ENCODE results near the gene ADD3.
"Not testable (repeated sequence)": the region's sequence is repeated elsewhere in the genome, so short reads cannot be mapped to it uniquely, and the experiment has no call there.

Gene ADD3

GRCh38 chr10:109977382-109977806 lies 30.4 kb upstream of the ADD3 start:
- no peak for DNase-seq (ENCODE audit: low read depth, low spot score)
- H3K4me1 ChIP-seq (ENCODE audit: control insufficient read depth, insufficient read depth, low read length) = no peaks in the 10 kb centered on the region
- no peaks in the 10 kb centered on the region for H3K27me3 ChIP-seq (ENCODE audit: control insufficient read depth, insufficient read depth, low read length)
- no peak overlapping the region for H3K4me3 ChIP-seq (ENCODE audit: low read length)
- H3K36me3 ChIP-seq (ENCODE audit: control insufficient read depth, insufficient read depth, low read length) = no peaks in the 10 kb centered on the region
- WGBS (ENCODE audit: insufficient coverage, insufficient read length) = no CpG with 5 or more reads among the region's 6 CpGs
- no peaks in the 10 kb centered on the region for H3K9me3 ChIP-seq (ENCODE audit: control insufficient read depth, insufficient read depth, low read length)
- no peak overlapping the region for H3K27ac ChIP-seq (ENCODE audit: low read length)

DNA sequence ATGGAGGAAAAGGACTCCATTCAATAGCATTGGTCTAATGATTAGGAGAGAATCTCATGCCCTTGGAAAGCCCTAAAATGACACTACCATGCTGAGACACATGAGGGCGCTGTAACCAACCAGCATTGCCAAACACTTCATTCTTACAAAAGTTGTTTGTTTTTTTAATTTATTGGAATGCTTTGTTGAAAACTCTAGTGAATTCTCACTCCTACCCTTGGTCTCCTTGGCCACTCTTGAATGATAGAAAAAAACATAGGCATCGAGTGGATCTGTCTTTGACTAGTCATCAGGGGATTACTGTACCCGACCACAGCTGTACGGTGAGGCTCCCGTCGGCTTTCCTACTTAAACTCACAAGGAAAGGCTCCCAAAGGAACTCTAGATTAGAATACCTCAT lies 29.3 kb upstream of the ADD3 start:
- peak; percentile 57 for DNase-seq (ENCODE audit: low read depth, low spot score)
- Histone ChIP-seq H3K9me3 (ENCODE audit: control insufficient read depth, insufficient read depth, low read length) (no peaks in the 10 kb centered on the region), H3K36me3 (ENCODE audit: control insufficient read depth, insufficient read depth, low read length) (no peaks in the 10 kb centered on the region), H3K27me3 (ENCODE audit: control insufficient read depth, insufficient read depth, low read length) (no peaks in the 10 kb centered on the region), H3K4me1 (ENCODE audit: control insufficient read depth, insufficient read depth, low read length) (no peaks in the 10 kb centered on the region), H3K4me3 (ENCODE audit: low read length) (no peak overlapping the region), H3K27ac (ENCODE audit: low read length) (no peak overlapping the region)
- WGBS (ENCODE audit: insufficient coverage, insufficient read length) = no CpG with 5 or more reads among the region's 6 CpGs

- no CpG with 5 or more reads among the region's 2 CpGs for WGBS (ENCODE audit: insufficient coverage, insufficient read length)
Observed at GRCh38 chr10:109979215-109979614, 28.6 kb upstream of the ADD3 start.

DNA sequence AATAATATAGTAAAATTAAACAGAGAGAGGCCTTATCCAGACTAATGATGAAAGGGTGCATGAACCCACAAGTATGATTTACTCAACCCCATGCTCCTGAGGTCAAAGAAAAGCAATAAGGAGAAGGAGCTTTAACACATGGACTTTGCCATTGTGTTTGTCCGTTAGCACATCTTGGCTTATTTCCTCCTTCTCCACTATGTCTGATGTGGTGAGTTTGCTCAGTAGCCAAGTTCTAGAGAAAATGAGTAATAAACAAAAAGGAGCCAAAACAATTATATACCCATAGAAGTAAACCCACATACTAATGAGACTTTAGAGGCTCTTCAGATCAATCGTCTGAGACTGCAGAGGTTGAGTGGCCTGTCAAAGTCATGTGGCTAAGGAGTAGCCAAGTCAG lies 26.1 kb upstream of the ADD3 start:
- WGBS (ENCODE audit: insufficient coverage, insufficient read length) = no CpG with 5 or more reads among the region's 2 CpGs
- no peaks in the 10 kb centered on the region for H3K9me3 ChIP-seq (ENCODE audit: control insufficient read depth, insufficient read depth, low read length)
- no peaks in the 10 kb centered on the region for H3K27me3 ChIP-seq (ENCODE audit: control insufficient read depth, insufficient read depth, low read length)

More at GRCh38 chr10:109979215-109979614, 28.6 kb upstream of the ADD3 start:
- no peak overlapping the region for H3K4me3 ChIP-seq (ENCODE audit: low read length)
- H3K27ac ChIP-seq (ENCODE audit: low read length) = no peak overlapping the region
- DNase-seq (ENCODE audit: low read depth, low spot score) = no peak
- no peaks in the 10 kb centered on the region for H3K27me3 ChIP-seq (ENCODE audit: control insufficient read depth, insufficient read depth, low read length)
- no peaks in the 10 kb centered on the region for H3K36me3 ChIP-seq (ENCODE audit: control insufficient read depth, insufficient read depth, low read length)
- H3K4me1 ChIP-seq (ENCODE audit: control insufficient read depth, insufficient read depth, low read length) = no peaks in the 10 kb centered on the region
- no peaks in the 10 kb centered on the region for H3K9me3 ChIP-seq (ENCODE audit: control insufficient read depth, insufficient read depth, low read length)

DNA sequence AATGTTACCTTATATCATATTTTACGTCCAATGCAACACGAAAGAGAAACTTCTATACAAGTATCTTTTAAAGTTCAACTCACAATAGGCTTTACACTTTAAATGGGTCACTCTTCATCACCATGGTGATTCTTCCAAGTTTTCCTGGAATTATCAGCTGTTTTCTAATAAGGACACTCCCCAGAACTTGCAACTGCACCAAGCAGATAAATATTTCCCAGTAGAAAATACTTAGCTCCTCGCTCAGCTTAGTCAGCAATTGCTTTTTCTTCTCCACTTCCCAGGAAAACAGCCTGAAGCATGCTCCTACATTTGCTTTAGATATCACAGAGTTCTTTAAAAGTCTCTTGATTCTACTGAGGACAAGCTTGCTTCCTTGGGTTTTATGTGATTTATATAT lies 25.7 kb upstream of the ADD3 start:
- no peaks in the 10 kb centered on the region for H3K4me1 ChIP-seq (ENCODE audit: control insufficient read depth, insufficient read depth, low read length)
- H3K27me3 ChIP-seq (ENCODE audit: control insufficient read depth, insufficient read depth, low read length) = no peaks in the 10 kb centered on the region
- DNase-seq (ENCODE audit: low read depth, low spot score) = no peak
- H3K4me3 ChIP-seq (ENCODE audit: low read length) = no peak overlapping the region
- no peaks in the 10 kb centered on the region for H3K36me3 ChIP-seq (ENCODE audit: control insufficient read depth, insufficient read depth, low read length)
- no CpG with 5 or more reads among the region's 3 CpGs for WGBS (ENCODE audit: insufficient coverage, insufficient read length)
- H3K9me3 ChIP-seq (ENCODE audit: control insufficient read depth, insufficient read depth, low read length) = no peaks in the 10 kb centered on the region
- no peak overlapping the region for H3K27ac ChIP-seq (ENCODE audit: low read length)

More for the DNA sequence above, 26.1 kb upstream of the ADD3 start:
- DNase-seq (ENCODE audit: low read depth, low spot score) = no peak
- Histone ChIP-seq H3K27ac (ENCODE audit: low read length) (no peak overlapping the region), H3K4me1 (ENCODE audit: control insufficient read depth, insufficient read depth, low read length) (no peaks in the 10 kb centered on the region), H3K36me3 (ENCODE audit: control insufficient read depth, insufficient read depth, low read length) (no peaks in the 10 kb centered on the region), H3K4me3 (ENCODE audit: low read length) (no peak overlapping the region)

GRCh38 chr10:109982812-109983211 lies 25.0 kb upstream of the ADD3 start:
- Histone ChIP-seq H3K27ac (ENCODE audit: low read length) (no peak overlapping the region), H3K27me3 (ENCODE audit: control insufficient read depth, insufficient read depth, low read length) (no peaks in the 10 kb centered on the region), H3K9me3 (ENCODE audit: control insufficient read depth, insufficient read depth, low read length) (no peaks in the 10 kb centered on the region), H3K4me1 (ENCODE audit: control insufficient read depth, insufficient read depth, low read length) (no peaks in the 10 kb centered on the region), H3K4me3 (ENCODE audit: low read length) (no peak overlapping the region), H3K36me3 (ENCODE audit: control insufficient read depth, insufficient read depth, low read length) (no peaks in the 10 kb centered on the region)
- no peak for DNase-seq (ENCODE audit: low read depth, low spot score)
- WGBS (ENCODE audit: insufficient coverage, insufficient read length) = no CpG with 5 or more reads among the region's 1 CpG

GRCh38 chr10:109984013-109984412 lies 23.8 kb upstream of the ADD3 start:
- no peaks in the 10 kb centered on the region for H3K9me3 ChIP-seq (ENCODE audit: control insufficient read depth, insufficient read depth, low read length)
- H3K4me1 ChIP-seq (ENCODE audit: control insufficient read depth, insufficient read depth, low read length) = no peaks in the 10 kb centered on the region
- no peak overlapping the region for H3K4me3 ChIP-seq (ENCODE audit: low read length)
- no peak overlapping the region for H3K27ac ChIP-seq (ENCODE audit: low read length)
- no peak for DNase-seq (ENCODE audit: low read depth, low spot score)
- H3K36me3 ChIP-seq (ENCODE audit: control insufficient read depth, insufficient read depth, low read length) = no peaks in the 10 kb centered on the region
- WGBS (ENCODE audit: insufficient coverage, insufficient read length) = no CpG with 5 or more reads among the region's 2 CpGs
- H3K27me3 ChIP-seq (ENCODE audit: control insufficient read depth, insufficient read depth, low read length) = no peaks in the 10 kb centered on the region

- not testable (repeated sequence) for H3K4me1 ChIP-seq (ENCODE audit: control insufficient read depth, insufficient read depth, low read length); H3K27ac ChIP-seq (ENCODE audit: low read length)
- no CpG with 5 or more reads among the region's 3 CpGs for WGBS (ENCODE audit: insufficient coverage, insufficient read length)
Observed at GRCh38 chr10:109985768-109986167, 22.0 kb upstream of the ADD3 start.

GRCh38 chr10:109987452-109988211 lies 20.2 kb upstream of the ADD3 start:
- no peak for DNase-seq (ENCODE audit: low read depth, low spot score)
- Histone ChIP-seq H3K36me3 (ENCODE audit: control insufficient read depth, insufficient read depth, low read length) (no peaks in the 10 kb centered on the region), H3K4me3 (ENCODE audit: low read length) (no peak overlapping the region), H3K9me3 (ENCODE audit: control insufficient read depth, insufficient read depth, low read length) (no peaks in the 10 kb centered on the region), H3K27me3 (ENCODE audit: control insufficient read depth, insufficient read depth, low read length) (no peaks in the 10 kb centered on the region), H3K4me1 (ENCODE audit: control insufficient read depth, insufficient read depth, low read length) (no peaks in the 10 kb centered on the region), H3K27ac (ENCODE audit: low read length) (no peak overlapping the region)
- whole genome bisulfite sequencing (ENCODE audit: insufficient coverage, insufficient read length) = no CpG with 5 or more reads among the region's 3 CpGs

More at GRCh38 chr10:109985768-109986167, 22.0 kb upstream of the ADD3 start:
- H3K36me3 ChIP-seq (ENCODE audit: control insufficient read depth, insufficient read depth, low read length); H3K27me3 ChIP-seq (ENCODE audit: control insufficient read depth, insufficient read depth, low read length); H3K9me3 ChIP-seq (ENCODE audit: control insufficient read depth, insufficient read depth, low read length); DNase-seq (ENCODE audit: low read depth, low spot score); H3K4me3 ChIP-seq (ENCODE audit: low read length): not testable (repeated sequence)

DNA sequence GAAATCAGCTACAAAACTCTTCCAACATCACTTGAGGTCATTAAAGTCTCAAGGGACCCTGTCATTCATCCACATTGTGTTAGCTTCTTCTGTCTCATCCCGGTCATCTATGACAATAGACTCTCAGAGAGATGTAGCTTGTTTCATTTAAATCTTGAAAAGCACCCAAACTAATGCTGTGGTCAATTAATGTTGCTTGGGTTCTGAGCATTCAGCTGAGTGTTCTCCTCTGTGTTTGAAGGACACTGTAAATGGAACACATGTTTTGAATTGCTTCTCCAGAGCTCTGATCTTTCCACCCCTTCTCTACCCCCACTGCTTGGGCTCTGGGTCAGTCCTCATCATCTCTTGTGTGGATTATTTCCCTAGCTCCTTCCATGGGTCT lies 19.6 kb upstream of the ADD3 start:
- no peaks in the 10 kb centered on the region for H3K9me3 ChIP-seq (ENCODE audit: control insufficient read depth, insufficient read depth, low read length)
- no peak overlapping the region for H3K27ac ChIP-seq (ENCODE audit: low read length)
- no peaks in the 10 kb centered on the region for H3K36me3 ChIP-seq (ENCODE audit: control insufficient read depth, insufficient read depth, low read length)
- no peaks in the 10 kb centered on the region for H3K4me1 ChIP-seq (ENCODE audit: control insufficient read depth, insufficient read depth, low read length)
- no peak for DNase-seq (ENCODE audit: low read depth, low spot score)
- no CpG with 5 or more reads among the region's 1 CpG for WGBS (ENCODE audit: insufficient coverage, insufficient read length)
- no peak overlapping the region for H3K4me3 ChIP-seq (ENCODE audit: low read length)
- no peaks in the 10 kb centered on the region for H3K27me3 ChIP-seq (ENCODE audit: control insufficient read depth, insufficient read depth, low read length)

GRCh38 chr10:109991266-109991855 lies 16.4 kb upstream of the ADD3 start:
- no peaks in the 10 kb centered on the region for H3K27me3 ChIP-seq (ENCODE audit: control insufficient read depth, insufficient read depth, low read length)
- WGBS (ENCODE audit: insufficient coverage, insufficient read length) = no CpG with 5 or more reads among the region's 1 CpG
- H3K27ac ChIP-seq (ENCODE audit: low read length) = no peak overlapping the region
- DNase-seq (ENCODE audit: low read depth, low spot score) = no peak
- no peaks in the 10 kb centered on the region for H3K9me3 ChIP-seq (ENCODE audit: control insufficient read depth, insufficient read depth, low read length)
- H3K4me3 ChIP-seq (ENCODE audit: low read length) = no peak overlapping the region
- H3K4me1 ChIP-seq (ENCODE audit: control insufficient read depth, insufficient read depth, low read length) = no peaks in the 10 kb centered on the region
- H3K36me3 ChIP-seq (ENCODE audit: control insufficient read depth, insufficient read depth, low read length) = no peaks in the 10 kb centered on the region
